ENCODE measurements around the gene PTPN13. TPM values are rescaled to one million over a fixed set of nuclear protein-coding genes. Genes with fewer than 3 reads are reported as not detected.

PTPN13 gene
- total RNA-seq, 1 donor from 2014 or later: 244 TPM

GRCh38 chr4:86688026-86688425, 93.9 kb downstream of the PTPN13 start:
- TF ChIP-seq EZH2phosphoT487 (IDR thresholded peaks at IDR 0.05) (no peak), EZH2 (IDR thresholded peaks at IDR 0.05) (no peak), CTCF (IDR thresholded peaks at IDR 0.05) (no peak)
- H3K4me1 Mint-ChIP-seq: no peaks in the 10 kb centered on the region
- no peaks in the 10 kb centered on the region for H3K9me3 ChIP-seq (ENCODE audit: low read depth)
- peaks cover 39% of the 10 kb centered on the region for H3K79me2 ChIP-seq (ENCODE audit: low read depth)
- H3K4me3 Mint-ChIP-seq: no peak overlapping the region
- H4K20me1 ChIP-seq (ENCODE audit: low read depth): peaks cover 11% of the 10 kb centered on the region
- no peaks in the 10 kb centered on the region for H3K9me3 Mint-ChIP-seq
- DNase-seq (ENCODE audit: low spot score): no peak
- H3K27me3 Mint-ChIP-seq (ENCODE audit: insufficient read depth, low read depth): no peaks in the 10 kb centered on the region
- H3K9ac ChIP-seq: no peak overlapping the region
- no peaks in the 10 kb centered on the region for H3K27me3 ChIP-seq
- peaks cover 24% of the 10 kb centered on the region for H3K36me3 ChIP-seq
- H3K27ac Mint-ChIP-seq: no peak overlapping the region
- no peak overlapping the region for H3K4me2 ChIP-seq
- no peak overlapping the region for H3K27ac ChIP-seq
- H3K36me3 Mint-ChIP-seq: peaks cover 27% of the 10 kb centered on the region
- no peaks in the 10 kb centered on the region for H3K4me1 ChIP-seq
- peaks cover 41% of the 10 kb centered on the region for H3F3A ChIP-seq (ENCODE audit: low read depth)
- H3K4me3 ChIP-seq: no peak overlapping the region
- H2AFZ ChIP-seq (replicated peaks): no peak overlapping the region

GRCh38 chr4:86704601-86705000, 110.5 kb downstream of the PTPN13 start:
- H3K4me1 Mint-ChIP-seq: no peaks in the 10 kb centered on the region

GRCh38 chr4:86706923-86707597, 112.9 kb downstream of the PTPN13 start:
- no peak for DNase-seq (ENCODE audit: low spot score)
- Histone ChIP-seq H3K4me2 (no peak overlapping the region), H4K20me1 (ENCODE audit: low read depth) (no peaks in the 10 kb centered on the region), H3K27me3 (no peaks in the 10 kb centered on the region), H3K27ac (no peak overlapping the region), H3K79me2 (ENCODE audit: low read depth) (peaks cover 71% of the 10 kb centered on the region), H3K9ac (no peak overlapping the region), H3K36me3 (peaks cover 23% of the 10 kb centered on the region), H3K4me3 (no peak overlapping the region), H3K4me1 (no peaks in the 10 kb centered on the region), H3F3A (ENCODE audit: low read depth) (peaks cover 31% of the 10 kb centered on the region), H3K9me3 (ENCODE audit: low read depth) (no peaks in the 10 kb centered on the region), H2AFZ (replicated peaks) (no peak overlapping the region)
- Mint-ChIP-seq H3K4me1 (no peaks in the 10 kb centered on the region), H3K4me3 (no peak overlapping the region), H3K27ac (no peak overlapping the region), H3K9me3 (no peaks in the 10 kb centered on the region), H3K27me3 (ENCODE audit: insufficient read depth, low read depth) (no peaks in the 10 kb centered on the region), H3K36me3 (peaks cover 18% of the 10 kb centered on the region)
- TF ChIP-seq EZH2 (IDR thresholded peaks at IDR 0.05) (no peak), EZH2phosphoT487 (IDR thresholded peaks at IDR 0.05) (no peak), CTCF (IDR thresholded peaks at IDR 0.05) (no peak)

More at GRCh38 chr4:86704601-86705000, 110.5 kb downstream of the PTPN13 start:
- no peak overlapping the region for H3K9ac ChIP-seq
- DNase-seq (ENCODE audit: low spot score): no peak
- peaks cover 27% of the 10 kb centered on the region for H3K36me3 Mint-ChIP-seq
- H4K20me1 ChIP-seq (ENCODE audit: low read depth): no peaks in the 10 kb centered on the region
- no peak overlapping the region for H2AFZ ChIP-seq (replicated peaks)
- H3K4me3 ChIP-seq: no peak overlapping the region
- TF ChIP-seq CTCF (IDR thresholded peaks at IDR 0.05) (no peak), EZH2 (IDR thresholded peaks at IDR 0.05) (no peak), EZH2phosphoT487 (IDR thresholded peaks at IDR 0.05) (no peak)
- H3K27me3 ChIP-seq: no peaks in the 10 kb centered on the region
- H3K27ac ChIP-seq: no peak overlapping the region
- H3F3A ChIP-seq (ENCODE audit: low read depth): peaks cover 34% of the 10 kb centered on the region
- no peaks in the 10 kb centered on the region for H3K9me3 ChIP-seq (ENCODE audit: low read depth)
- peaks cover 51% of the 10 kb centered on the region for H3K79me2 ChIP-seq (ENCODE audit: low read depth)
- H3K4me3 Mint-ChIP-seq: no peak overlapping the region
- H3K9me3 Mint-ChIP-seq: no peaks in the 10 kb centered on the region
- no peak overlapping the region for H3K27ac Mint-ChIP-seq
- H3K4me1 ChIP-seq: no peaks in the 10 kb centered on the region
- peaks cover 27% of the 10 kb centered on the region for H3K36me3 ChIP-seq
- H3K4me2 ChIP-seq: no peak overlapping the region
- H3K27me3 Mint-ChIP-seq (ENCODE audit: insufficient read depth, low read depth): no peaks in the 10 kb centered on the region
